GM19025 (cell line): Measurements from ENCODE around the gene C5AR1.
"Not testable (repeated sequence)": the region's sequence is repeated elsewhere in the genome, so short reads cannot be mapped to it uniquely, and the experiment has no call there.

Source experiments
- ATAC-seq: cut with Tn5 transposase; IDR thresholded peaks from one replicate; pipeline ENCODE4 v1.9.1; 2021; ENCODE audit warnings: mild to moderate bottlenecking, low read depth, moderate library complexity; ENCODE audit not compliant: unreplicated experiment

Gene C5AR1

DNA sequence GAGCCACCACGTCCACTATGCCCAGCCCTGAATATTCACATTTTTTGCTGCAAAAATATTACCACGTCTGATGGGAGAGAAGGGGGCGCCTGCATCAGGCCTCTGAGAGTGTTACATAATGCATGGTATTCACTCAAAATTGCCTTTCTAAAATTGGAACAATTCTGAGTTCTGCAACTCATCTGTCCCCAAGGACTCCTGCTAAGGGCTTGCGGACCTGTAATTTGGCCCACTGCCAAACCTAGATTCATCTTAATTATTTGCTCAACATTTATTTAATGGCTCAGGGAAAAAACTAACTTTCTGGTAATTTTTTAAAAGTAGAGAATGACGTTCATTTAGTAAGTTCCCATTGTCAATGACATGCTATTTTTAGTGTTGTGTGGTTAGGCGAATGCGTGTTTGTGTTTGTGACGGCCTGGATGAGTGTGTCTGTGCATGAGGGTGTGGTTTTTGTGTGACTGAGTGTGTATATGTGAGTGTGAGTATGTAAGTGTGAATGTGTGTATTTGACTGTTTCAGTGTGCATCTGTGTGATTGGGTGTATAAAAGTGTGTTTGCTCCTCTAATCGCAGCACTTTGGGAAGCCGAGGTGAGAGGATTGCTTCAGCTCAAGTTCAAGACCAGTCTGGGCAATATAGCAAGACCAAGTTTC is 26.1 kb upstream of the C5AR1 start:
- no peak for ATAC-seq

DNA sequence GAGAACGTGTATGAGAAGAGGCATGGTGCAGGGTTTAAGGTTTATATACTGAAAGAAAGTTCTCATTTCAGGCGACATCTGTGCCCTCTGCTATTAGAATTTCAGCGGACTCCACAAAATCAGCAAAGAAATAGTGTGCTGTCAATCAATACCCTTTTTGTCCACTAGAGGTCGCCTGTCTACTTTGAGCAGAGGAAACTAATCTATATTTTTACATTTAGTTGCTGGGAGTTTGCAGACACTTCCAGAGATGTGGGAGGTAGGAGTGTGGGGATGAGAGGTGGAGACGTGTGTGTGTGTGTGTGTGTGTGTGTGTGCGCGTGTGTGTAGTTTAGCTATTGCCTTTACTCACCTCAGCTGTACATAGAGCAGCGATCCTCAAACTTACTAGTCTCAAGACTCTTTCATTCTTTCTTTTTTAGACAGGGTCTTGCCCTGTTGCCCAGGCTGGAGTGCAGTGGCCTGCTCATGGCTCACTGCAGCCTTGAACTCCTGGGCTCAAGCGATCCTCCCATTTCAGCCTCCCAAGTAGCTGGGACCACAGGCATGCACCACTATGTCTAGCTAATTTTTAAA is 25.2 kb upstream of the C5AR1 start:
- ATAC-seq, result no peak

DNA sequence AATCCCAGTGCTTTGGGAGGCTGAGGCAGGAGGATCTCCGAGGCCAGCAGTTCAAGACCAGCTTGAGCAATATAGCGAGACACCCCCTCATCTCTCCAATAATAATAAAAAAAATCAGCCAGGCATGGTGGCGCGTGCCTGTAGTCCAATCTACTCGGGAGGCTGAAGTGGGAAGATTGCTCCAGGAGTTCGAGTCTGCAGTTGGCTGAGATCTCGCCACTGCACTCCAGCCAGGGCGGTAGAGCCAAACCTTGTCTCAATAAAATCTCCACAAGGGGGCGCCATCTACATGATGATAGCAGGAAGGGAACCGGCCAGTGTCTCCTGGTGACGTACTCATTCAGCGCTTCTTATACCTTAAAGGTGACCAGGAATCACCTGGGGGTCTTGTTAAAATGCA is 13.6 kb upstream of the C5AR1 start:
- no peak for ATAC-seq

DNA sequence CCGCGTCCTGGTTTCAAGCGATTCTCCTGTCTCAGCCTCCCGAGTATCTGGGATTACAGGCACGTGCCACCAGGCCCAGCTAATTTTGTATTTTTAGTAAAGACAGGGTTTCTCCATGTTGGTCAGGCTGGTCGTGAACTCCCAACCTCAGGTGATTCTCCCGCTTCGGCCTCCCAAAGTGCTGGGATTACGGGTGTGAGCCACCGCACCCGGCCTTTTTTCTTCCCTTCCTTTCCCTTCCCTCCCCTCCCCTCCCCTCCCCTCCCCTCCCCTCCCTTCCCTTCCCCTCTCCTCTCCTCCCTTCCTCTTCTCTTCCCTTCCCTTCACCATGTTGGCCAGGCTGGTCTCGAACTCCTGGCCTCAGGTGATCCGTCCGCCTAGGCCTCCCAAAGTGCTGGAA is 8.8 kb upstream of the C5AR1 start:
- ATAC-seq, result not testable (repeated sequence)

DNA sequence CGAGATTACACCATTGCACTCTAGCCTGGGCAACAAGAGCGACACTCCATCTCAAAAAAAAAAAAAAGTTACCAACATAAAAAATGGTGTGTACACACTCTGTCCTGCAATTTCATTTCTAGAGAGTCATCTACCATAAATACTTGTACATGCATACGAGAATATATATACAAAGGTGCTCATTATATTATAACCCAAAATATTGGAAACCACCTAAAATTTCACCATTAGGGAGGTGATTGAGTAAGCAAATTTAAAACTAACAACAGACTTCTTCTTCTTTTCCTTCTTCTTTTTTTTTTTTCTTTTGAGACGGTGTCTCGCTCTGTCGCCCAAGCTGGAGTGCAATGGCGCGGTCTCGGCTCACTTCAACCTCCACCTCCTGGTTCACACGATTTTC is 7.4 kb upstream of the C5AR1 start:
- no peak for ATAC-seq

DNA sequence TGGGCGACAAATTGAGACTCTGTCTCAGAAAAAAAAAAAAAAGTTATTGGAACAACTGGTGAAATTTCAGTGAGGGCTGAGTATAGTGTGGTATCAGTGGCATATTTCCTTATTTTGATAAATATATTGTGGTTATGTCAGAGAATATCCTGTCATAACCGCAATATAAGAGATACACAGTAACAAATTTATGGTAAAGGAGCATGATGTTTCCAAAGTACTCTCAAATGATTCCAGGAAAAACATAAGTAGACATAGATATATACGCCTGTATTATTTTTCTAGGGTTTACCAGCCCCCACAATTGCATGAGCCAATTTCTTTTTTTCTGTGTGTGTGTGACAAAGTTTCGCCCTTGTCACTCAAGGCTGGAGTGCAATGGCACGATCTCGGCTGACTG is 5.7 kb upstream of the C5AR1 start:
- no peak for ATAC-seq

DNA sequence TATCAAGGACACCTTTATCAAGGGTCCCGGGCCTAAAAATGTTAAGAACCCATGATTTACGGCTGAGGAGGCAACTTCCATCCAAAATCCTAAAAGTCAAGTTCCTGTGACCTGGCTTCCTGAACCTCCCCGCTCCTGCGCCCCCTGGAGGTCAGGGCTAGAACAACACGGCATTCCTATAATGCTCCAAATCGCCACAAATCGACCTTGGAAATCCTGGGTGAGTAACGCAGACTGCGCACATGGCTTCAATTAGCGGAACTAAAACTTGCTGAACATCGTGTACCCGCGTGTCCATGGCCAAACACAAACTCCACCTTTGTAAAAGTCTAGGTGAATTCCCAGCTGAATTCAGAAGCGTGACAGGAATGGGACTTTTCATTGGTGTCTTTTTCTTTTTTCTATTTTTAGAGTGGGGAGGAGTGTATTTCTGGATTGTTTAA is 4.3 kb upstream of the C5AR1 start:
- ATAC-seq, result no peak

DNA sequence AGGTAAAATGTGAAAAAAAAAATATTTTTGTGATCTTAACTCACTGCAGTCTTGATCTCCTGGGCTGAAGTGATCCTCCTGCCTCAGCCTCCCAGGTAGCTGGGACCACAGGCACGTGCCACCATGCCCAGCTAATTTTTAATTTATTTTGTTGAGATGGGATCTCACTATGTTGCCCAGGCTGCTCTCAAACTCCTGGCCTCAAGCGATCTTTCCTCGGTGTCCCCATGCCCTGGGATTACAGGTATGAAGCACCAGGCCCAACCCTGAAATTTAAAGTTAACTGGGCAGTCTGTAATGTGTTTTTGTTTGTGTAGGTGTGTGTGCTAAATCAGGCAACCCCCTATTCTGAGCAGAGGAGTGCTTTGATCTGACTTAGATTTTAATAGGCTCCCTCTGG is 3.4 kb upstream of the C5AR1 start:
- no peak for ATAC-seq

DNA sequence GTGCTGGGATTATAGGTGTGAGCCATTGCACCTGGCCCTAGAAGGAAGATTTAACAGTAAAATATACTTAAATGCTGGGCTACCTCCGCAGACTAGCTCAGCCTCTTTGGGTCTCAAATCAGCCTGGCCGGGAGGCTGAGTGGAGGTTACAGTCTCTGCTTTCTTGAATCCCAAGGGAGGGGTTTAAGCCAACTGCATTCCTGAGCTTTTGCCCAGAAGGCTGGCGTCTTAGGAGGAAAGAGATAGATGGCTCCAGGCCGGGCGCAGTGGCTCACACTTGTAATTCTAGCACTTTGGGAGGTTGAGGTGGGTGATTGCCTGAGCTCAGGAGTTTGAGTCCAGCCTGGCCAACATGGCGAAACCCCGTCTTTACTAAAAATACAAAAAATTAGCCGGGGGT is 623 bp upstream of the C5AR1 start:
- ATAC-seq, result no peak

DNA sequence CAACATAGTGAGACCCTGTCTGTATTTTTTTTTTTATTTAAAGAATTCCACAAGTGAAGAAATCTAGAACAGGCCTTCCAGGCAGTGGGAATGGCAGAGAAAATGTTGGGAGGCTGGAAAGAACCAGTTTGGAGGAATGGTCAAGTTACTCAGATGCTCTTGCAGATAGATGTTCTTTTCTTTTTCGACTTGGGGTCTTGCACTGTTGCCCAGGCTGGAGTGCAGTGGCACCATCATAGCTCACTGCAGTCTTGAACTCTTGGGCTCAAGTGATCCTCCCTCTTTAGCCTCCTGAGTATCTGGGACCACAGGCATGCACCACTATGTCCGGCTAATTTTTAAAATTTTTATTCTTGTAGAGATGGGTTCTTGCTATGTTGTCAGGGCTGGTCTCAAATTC is 662 bp downstream of the C5AR1 start:
- no peak for ATAC-seq

DNA sequence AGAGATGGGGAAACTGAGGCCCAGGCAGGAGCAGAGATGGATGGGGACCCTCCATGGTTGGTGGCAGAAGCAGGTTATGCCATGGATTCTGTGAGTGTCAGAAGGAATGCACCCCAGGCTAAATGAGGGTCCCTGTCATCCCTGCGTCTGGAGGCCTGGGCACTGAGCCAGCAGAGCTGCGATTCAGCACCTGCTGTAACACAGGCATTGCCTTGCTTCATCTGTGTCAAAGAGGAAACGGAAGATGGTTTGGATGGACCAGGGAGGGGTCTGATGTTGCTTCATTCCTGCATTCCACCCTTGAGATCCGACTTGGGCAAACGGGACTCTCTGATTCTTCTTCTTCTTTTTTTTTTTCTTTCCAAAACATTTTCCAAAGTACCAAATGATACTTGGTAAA is 1.2 kb downstream of the C5AR1 start:
- ATAC-seq, result no peak

DNA sequence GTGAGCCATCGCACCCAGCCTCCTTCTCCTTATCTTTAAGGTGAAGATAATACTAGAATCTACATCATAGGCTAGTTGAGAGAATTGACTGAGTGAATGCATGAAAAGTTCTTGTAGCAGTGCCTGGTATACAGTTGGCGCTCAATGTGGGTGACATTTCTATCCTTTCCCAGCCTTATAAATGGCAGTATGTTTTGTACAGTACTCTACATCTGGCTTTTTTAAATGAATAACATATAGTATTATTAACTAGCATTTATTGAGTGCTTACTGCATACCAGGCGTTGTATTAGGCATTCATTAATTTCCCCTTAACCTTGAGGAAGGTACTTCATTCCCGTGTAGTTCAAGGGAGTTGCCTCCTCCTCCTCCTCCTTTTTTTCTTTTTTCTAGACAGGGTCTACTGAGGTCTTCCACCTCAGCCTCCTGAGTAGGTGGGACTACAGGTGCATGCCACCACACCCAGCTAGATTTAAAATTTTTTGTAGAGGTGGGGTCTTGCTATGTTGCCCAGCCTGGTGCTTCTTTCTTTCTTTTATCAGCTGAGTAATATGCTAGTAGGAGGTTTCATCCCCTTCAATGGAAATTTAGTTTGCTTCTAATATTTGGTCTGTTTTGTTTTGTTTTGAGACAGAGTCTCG is 2.8 kb downstream of the C5AR1 start:
- no peak for ATAC-seq

DNA sequence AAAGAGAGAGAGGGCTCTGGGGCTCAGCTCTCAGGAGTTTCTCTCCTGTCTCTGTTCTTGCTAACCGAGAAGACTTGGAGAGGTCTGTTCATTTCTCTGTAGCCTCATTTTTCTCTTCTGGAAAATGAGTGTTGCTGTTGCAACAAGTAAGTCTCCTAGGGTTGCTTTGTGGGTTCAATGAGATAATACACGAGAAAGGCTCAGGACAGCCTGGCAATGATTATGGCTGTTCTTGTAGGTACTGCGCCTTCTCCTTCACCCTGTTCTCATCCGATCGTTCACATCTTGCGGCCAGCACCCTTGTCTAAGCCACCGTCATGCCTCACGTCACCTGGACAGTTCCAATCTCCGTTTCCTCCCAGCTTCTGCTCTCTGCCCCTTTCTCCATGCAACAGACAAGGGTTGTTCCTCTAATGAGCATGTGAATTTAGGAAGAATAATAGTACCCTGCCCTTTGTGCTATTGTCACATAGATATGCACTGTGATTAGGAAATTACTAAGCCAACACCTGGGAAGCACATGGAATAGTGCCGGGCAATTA is 4.2 kb downstream of the C5AR1 start:
- no peak for ATAC-seq

DNA sequence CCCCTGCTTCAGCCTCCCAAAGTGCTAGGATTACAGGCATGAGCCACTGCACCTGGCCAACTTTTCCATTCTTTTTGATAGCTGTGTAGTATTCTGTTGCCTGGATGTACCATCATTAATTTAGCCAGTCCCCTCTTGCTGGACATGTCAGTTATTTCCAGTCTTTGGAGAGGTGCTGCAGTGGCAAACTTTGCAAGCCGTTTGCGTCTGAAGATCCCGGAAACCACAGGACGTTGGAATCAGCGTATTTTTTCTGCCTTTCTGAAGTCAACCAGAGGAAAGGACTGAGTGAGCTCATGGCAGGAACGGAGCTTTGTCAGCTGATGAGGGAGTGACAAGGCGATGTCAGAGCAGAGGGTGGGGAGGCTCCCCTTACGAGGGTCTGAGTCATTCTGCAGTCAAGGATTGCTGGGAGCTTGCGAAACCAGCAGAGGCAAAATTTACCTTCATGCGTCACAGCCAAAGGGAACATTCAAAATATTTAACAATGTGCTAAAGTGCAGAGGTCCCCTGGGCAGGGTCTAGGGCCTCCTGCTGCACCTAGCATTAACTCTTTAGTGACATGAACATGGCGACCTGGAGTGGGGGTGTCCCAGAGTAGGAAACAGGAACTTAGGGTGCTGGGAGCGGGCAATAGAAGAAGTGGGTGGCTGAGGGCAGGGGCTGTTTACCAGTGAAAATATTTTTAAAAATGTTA is 5.6 kb downstream of the C5AR1 start:
- ATAC-seq, result no peak

DNA sequence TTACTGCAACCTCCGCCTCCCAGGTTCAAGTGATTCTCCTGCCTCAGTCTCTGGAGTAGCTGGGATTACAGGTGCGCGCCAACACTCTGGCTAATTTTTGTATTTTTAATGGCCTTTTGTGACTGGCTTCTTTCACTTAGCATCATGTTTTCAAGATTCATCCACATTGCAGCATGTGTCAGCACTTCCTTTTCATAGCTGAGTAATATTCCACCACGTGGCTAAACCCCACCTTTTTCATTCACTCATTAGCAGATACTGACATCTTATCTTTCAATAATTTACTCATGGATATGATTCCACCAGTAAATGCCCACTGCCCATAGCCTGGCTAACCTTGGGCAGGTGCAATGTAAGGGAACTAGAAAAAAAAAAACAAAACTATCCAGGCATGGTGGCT is 6.9 kb downstream of the C5AR1 start:
- no peak for ATAC-seq

DNA sequence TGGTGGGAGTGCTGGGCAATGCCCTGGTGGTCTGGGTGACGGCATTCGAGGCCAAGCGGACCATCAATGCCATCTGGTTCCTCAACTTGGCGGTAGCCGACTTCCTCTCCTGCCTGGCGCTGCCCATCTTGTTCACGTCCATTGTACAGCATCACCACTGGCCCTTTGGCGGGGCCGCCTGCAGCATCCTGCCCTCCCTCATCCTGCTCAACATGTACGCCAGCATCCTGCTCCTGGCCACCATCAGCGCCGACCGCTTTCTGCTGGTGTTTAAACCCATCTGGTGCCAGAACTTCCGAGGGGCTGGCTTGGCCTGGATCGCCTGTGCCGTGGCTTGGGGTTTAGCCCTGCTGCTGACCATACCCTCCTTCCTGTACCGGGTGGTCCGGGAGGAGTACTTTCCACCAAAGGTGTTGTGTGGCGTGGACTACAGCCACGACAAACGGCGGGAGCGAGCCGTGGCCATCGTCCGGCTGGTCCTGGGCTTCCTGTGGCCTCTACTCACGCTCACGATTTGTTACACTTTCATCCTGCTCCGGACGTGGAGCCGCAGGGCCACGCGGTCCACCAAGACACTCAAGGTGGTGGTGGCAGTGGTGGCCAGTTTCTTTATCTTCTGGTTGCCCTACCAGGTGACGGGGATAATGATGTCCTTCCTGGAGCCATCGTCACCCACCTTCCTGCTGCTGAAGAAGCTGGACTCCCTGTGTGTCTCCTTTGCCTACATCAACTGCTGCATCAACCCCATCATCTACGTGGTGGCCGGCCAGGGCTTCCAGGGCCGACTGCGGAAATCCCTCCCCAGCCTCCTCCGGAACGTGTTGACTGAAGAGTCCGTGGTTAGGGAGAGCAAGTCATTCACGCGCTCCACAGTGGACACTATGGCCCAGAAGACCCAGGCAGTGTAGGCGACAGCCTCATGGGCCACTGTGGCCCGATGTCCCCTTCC is 10.5 kb downstream of the C5AR1 start:
- no peak for ATAC-seq

DNA sequence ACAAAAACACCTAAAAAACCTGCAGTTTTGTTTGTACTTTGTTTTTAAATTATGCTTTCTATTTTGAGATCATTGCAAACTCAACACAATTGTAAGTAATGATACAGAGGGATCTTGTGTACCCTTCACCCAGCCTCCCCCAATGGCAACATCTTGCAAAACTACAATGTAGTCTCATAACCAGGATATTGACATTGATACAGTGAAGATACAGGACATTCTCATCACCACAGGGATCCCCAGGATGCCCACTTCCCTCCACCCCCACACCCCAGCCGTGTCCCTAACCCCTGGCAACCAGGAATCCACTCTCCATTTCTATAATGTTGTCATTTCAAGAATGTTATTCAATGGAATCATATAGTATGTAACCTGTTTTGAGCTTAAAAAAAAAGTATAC is 12.0 kb downstream of the C5AR1 start:
- no peak for ATAC-seq

DNA sequence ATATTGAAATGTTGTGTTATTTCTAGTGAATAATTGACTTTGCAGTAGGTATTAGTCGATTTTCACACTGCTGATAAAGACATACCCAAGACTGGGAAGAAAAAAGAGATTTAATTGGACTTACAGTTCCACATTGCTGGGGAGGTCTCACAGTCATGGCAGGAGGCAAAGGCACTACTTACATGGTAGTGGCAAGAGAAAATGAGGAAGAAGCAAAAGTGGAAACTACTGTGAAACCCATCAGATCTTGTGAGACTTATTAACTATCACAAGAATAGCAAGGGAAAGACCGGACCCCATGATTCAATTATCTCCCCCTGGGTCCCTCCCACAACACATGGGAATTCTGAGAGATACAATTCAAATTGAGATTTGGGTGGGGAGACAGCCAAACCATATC is 12.4 kb downstream of the C5AR1 start:
- ATAC-seq, result no peak

DNA sequence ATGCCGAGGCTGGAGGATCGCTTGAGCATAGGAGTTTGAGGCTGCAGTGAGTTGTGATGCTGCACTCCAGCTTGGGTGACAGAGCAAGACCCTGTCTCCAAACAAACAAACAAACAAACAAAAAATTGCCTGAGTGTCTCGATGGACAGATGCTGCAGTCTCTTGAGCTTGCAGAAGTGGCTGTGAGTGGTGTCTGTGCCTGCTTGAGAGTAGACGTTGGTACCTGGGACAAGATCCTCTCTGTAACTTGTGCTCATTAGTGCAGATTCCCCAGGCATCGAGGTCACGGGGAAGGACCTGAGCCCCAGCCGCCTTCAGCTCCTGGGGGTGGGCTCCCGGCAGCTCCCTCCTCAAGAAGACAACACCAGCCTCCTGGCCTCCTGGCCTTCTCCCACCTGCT is 13.7 kb downstream of the C5AR1 start:
- ATAC-seq, result no peak

DNA sequence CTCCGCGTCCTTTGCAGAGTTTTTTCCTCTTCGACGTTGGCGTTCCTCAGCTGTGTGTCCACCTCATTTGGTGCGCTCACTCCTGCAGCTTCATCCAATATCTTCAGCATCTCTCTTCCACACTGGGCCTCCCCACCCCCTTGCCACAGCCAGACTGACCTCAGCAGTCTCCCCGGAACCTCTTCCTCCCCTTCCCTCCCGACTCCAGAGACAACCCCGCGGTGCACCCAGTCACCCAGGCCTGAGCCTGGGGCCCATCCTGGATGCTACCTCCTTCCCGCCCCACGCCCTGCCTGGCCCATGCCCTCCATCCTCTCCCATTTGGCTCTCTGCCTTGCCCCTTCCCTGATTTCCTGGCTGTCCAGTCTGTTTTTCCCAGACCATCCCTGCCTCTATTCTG is 14.2 kb downstream of the C5AR1 start:
- ATAC-seq, result no peak
